ENCODE measurements around the gene PRSS21.

Gene PRSS21, protein sequence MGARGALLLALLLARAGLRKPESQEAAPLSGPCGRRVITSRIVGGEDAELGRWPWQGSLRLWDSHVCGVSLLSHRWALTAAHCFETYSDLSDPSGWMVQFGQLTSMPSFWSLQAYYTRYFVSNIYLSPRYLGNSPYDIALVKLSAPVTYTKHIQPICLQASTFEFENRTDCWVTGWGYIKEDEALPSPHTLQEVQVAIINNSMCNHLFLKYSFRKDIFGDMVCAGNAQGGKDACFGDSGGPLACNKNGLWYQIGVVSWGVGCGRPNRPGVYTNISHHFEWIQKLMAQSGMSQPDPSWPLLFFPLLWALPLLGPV

DNA sequence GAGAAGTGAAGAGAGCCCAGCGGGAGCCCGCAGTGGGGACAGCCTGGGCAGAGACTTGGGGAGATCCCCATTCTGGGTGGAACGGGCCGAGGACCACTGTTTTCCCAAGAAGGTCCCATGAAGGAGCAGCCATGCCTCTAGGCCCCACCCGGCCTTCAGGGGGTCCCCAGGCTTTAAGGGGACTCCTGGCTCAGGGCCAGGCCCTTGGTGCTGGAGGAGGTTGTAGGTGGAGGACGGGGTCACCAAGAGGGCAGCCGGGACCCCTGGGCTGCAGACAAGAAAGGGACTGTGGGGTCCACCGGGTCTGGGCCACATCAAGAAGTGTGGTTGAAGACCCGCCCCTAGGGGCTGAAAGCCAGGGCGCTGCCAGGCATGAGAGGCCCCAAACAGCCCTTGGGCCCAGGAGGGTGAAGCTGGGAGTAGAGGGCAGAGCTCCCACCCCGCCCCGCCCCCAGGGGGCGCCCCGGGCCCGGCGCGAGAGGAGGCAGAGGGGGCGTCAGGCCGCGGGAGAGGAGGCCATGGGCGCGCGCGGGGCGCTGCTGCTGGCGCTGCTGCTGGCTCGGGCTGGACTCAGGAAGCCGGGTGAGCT lies at the start of gene PRSS21:
Gene PRSS21, plus strand, starts transcription at position 487 of the 589 bp plus-strand sequence. Its CDS starts 32 bp downstream, at position 519.
- DNase-seq: peak; percentile 27 to 76

DNA sequence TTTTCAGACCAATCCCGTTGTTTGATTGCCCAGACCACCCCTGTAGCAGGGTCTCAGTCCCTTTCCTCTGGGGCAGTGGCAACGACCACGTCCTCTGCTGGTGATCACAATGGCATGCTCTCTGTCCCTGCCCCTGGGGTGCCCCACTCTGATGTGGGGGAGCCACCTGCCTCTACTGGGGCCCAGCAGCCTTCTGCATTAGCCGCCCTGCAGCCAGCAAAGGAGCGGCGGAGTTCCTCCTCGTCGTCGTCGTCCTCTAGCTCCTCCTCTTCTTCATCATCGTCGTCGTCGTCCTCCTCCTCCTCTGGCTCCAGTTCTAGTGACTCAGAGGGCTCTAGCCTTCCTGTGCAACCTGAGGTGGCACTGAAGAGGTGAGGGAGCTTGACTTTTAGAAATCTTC lies 49.1 kb upstream of the PRSS21 start:
- no peak for DNase-seq

DNA sequence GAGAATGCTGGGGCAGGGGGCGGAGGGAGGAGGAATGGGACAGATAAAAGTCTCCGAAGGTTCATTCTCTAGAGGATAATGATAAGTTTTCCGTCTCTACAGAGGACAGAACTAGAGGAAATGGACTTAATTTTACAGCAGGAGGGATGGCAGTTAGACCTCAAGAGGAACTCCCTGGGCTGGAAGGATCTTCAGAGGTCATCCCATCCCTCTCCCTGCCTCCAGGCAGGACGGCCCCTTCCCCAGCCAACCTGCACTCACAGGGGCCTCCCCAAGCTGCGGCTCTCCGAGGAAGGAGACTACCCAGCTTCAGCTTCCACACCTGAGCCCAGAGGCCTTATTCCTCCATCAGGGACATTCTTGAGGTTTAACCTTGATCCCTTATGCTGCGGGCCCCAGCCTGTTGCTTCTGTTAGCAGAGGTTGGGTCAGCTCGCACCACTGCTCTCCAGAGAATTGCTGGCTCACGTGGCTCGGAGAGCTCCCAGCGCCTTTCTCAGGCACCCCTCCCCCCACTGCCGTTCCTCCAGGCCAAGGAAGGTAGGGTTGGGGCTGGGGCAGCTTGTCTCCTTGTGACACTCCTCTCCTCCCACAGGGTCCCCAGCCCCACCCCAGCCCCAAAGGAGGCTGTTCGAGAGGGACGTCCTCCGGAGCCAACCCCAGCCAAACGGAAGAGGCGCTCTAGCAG lies 48.5 kb upstream of the PRSS21 start:
- DNase-seq: no peak

DNA sequence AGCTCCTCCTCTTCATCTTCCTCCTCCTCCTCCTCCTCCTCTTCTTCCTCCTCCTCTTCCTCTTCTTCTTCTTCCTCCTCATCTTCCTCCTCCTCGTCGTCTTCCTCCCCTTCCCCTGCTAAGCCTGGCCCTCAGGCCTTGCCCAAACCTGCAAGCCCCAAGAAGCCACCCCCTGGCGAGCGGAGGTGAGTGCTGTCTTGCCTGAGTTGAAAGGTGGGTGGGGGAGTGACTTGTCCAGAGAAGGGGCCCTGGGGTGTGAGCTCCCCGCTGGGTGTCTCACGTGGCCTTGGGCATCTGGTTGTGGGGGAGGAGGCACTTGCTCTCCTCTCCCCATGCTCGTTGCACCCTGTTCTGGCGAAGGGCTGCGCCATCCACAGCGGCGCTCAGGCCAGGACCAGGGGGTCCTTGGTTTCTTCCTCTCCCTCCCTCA lies 47.9 kb upstream of the PRSS21 start:
- no peak for DNase-seq

DNA sequence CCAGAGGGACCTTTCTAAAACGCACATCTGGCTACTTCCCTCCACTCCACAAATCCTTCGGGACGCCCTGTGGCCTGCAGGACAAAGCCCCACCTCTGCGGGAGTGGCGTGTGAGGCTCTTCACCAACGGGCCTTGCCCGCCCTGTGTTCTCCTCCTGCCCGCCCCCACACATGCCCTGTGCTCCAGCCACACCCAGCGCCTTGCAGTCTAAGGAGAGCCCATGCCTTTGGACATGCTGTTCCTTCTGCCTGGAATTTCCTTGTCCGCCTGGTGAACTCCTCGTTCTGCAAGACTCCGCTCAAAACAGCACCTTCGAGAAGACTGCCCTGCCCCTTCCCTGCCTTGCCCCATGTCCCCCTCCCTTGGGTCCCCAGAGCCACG lies 47.4 kb upstream of the PRSS21 start:
- no peak for DNase-seq

DNA sequence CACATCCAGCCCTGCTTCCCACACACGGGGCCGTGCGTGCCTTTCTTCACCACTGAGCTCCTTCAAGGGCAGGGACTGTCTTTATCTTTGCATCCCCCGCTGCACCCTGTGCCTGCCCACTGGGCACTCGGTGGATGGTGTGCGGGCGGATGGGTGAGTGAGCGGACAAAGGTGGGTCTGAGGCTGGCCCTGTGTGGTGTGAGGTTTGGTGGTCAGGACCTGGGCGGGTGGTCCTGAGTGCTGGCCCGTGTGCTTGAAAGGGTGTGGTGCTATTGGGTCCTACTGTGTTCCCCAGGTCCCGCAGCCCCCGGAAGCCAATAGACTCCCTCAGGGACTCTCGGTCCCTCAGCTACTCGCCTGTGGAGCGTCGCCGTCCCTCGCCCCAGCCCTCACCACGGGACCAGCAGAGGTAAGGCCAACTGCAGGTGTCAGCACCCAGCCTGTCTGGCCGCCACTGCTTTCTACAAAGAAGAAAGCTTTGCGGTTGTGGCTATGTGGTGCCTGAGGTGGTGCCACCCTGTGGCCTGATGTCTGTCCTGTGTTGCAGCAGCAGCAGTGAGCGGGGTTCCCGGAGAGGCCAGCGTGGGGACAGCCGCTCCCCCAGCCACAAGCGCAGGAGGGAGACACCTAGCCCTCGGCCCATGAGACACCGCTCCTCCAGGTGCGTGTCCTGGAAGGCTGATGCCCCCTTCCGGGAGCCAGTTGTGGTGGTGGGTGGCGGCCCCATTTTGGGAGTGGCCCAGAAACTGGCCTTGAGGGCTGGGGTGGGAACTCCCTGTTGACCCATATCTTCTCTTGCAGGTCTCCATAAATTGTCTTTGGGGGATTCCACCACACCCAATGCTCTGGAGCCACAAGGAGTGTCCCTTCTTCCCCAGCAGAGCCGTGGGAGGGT lies 46.7 kb upstream of the PRSS21 start:
- DNase-seq: no peak

DNA sequence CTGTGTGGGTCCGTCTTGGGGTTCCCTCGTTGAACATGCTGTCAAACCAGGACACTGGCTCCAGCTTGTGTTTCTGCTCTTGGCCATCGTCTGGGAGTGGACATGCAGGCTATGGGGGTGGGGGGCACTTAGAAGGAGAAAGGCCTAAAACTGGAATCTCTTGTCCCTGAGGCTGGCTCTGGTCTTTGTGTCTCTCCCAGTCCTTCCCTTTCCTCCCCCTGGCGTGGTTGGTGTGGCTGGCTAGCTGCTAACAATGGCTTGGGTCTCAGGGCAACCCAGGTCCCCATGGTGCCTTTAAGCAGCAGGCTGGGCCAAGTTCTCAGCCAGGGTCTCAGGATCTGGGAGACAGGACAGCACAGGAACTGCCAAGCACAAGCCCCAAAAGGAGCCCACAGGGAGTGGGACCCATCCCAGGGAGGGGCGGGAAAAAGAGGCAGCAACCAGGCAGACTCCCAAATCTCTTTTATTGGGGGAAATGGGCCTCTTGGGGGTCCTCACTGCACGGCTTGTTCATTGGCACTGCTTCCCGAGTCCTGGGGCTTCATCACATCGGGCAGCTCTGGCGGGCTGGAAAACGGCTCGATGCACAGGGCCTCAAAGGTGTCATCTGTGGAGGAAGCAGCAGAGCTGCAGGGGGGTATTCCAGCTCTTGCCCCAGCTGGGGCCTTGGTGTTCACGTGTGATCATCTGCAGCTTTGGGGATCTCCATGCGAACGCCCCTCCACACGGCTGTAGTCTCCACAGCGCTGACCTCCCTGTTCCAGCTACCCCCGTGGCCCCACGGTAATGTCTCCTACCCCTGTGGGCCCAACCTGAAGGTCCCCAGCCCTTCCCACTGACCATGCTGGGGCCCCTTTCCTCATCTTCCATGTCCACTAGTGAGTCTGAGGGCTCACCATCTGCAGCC lies 45.3 kb upstream of the PRSS21 start:
- DNase-seq: no peak

DNA sequence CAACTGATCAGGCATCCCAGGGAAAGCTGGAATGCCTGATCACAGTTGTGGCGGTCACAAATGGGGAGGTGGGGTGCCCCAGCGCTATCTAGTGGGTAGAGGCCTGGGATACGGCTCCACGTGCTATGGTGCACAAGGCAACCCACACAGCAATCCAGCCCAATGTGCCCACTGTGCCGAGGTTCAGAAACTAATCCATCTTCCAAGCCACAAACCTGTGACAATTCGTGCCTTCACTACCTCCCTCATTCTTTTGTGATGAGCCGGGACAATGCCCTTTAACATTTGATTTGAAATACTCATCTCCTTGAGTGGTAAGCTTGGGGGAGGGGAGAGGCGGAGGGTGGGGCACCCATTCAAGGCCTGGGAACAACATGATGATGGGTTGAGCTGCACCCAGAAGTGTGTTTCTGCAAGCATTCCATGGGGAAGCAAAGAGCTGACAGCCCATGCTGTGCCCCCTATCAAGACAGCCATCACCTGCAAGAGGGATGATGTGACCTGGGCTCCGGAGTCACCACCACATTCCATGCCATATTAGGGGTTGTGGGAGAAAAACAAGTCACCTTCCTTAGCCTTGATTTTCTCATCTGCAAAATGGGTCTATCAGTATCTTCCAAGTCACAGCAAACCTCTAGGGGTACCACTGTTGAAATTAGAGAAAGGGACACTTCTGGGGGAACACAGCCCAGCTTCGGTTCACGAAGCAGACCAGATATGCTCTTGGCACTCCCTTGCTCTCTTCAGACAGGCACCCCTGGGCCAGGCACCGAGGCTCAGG lies 43.7 kb upstream of the PRSS21 start:
- DNase-seq: no peak

DNA sequence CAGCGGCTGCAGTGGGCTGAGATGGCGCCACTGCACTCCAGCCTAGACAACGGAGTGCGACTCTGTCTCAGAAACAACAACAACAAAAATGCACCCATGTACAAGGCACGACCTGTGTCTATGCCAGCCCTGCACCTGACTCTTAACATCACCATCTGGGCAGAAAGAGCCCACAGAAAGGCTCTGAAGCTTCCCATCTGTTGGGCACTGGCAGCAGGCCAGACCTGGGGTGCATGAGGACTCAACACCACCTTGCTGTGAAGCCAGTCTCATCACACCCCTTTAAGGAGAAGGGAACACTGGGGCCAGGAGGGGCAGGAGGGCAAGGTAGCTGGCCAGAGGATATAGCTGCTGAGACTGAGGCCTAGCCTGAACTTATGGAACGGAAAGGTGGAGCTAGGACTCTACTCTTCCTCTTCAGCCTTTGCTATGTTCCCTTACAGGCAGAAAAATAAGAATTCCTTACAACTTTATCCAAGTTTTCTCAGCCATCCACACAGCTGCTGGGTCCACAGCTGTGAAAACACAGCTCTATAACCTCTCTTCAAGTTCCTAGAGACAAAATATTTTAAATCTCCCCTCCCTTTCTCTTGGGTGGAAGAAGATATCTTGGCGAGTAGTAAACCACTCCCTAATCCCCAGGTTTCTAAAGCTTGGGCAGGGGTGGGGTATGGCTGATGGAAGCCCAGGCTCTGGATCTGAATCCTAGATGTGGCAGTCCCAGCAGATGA lies 42.7 kb upstream of the PRSS21 start:
- no peak for DNase-seq

DNA sequence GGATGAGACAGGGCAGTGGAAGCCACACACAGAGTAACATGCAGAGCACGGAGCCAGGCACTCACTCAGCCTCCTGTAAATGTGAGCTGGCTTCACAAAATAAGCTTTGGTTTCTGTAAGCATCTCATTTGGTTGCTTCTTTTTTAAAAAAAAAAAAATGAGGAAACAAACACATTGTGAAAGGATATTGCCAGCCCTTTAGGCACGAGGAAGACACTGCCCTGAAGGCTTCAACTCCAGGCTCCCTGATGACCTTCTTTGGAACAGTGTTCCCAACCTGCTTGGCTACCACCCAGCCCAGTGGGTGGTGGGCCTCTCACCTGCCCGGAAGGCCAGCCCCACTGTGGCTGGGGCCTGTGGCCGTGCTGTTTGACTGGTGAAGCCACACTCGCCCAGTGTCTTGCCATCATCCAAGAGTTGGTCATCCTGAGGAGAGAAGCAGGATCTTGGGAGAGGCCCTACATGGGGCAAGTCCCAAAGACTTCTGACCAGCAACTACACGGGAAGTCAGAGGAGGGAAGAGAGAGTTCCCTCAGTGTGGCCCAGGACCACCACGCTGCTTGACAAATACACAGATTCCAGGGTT lies 41.8 kb upstream of the PRSS21 start:
- DNase-seq: no peak

DNA sequence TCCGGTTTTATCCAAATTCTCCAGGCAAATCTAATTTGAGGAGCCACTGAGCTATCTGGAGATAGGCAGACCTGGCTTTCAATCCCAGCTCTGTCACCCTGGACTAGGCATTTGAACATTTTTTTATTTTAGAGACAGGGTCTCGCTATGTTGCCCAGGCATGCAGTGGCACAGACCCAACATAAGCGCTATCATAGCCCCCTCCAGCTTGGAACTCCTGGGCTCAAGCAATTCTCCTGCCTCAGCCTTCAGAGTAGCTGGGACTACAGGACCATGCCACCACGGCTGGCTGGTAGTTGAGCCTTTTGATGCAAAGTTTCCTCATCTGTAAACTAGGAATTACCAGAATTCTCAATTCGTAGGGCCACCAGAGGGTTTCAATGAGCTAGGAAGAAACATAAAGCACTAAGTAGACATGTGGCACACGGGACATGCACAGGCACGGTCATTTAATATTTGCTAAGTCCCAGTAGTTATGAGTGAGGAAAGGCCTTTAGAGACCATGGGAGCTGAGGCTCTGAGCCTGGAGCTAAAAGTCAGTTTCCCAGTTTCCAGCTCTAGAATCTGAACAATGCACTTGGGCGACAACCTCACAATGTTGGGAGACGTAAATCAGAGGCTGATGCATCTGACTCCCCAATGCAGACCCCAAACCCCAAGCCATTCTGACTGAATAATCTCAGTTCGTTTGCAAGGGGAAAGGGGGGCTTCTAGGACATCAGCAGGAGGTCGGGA lies 41.1 kb upstream of the PRSS21 start:
- DNase-seq: no peak

DNA sequence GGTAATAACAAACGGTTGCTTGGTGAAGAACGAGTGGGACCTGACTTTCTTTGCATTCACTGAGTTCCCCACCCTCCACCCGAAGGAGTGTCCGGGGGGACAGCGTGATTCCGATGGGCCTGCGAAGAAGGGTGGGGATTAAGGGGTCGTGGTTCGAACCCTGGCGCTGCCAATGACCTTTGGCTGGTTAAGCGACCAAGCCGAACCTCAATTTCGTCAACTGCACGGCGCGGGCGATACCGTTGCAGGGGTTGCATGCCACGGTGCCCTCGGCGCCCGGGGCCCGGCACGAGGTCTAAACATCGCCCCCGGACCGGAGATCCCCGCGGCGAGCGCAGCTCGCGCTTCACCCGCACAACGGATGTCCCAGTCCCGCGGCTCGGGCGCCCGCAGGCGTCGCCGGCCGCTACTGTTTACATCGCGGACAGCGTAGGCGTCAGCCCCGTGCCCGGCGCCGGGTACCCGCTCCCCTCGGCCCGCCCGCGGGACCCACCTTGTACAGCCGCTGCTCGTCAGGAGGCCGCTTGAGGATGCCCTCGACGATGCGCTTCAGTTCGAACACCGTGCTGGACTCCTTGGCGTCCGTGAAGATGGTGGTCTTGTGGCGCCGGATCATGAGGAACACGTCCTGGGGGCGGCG lies 40.4 kb upstream of the PRSS21 start:
- DNase-seq: no peak

DNA sequence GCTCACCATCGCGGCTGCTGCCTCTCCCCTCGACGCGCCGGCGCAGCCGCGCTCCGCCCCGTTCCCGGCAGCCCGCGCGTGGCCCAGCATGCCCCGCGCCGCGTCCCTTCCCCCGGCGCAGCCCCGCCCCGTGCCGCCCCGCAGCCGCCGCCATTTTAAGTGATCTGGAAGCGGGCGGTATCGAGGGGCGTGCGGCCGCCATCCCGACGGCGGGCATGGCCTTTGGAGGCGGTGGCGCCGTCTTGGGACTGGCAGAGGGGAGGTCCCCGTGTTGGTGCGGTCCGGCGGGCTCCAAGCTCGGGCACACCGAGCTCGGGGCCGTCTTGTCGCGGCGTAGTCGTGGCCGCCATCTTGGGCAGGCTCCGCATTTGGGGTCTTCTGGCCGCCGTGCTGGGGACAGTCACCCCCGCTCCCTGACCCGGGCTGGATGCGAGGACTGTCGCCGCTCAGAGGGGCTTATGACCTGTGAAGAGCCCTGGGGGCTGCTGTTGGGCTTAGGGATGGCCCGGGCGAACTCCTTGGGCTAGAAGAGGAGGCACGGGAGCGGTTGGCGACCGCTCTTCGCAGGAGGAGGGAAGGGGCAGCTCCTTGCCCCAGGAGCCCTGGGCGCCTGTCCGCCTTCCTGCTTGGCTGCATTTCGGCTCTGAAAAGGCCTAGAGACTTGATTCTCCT lies 39.7 kb upstream of the PRSS21 start, which contains the start of gene ELOB:
Gene ELOB, minus strand, starts transcription at position 50 of the 672 bp plus-strand sequence. Its CDS starts 41 bp downstream, at position 9.
- DNase-seq: peak; percentile 82 to 91

DNA sequence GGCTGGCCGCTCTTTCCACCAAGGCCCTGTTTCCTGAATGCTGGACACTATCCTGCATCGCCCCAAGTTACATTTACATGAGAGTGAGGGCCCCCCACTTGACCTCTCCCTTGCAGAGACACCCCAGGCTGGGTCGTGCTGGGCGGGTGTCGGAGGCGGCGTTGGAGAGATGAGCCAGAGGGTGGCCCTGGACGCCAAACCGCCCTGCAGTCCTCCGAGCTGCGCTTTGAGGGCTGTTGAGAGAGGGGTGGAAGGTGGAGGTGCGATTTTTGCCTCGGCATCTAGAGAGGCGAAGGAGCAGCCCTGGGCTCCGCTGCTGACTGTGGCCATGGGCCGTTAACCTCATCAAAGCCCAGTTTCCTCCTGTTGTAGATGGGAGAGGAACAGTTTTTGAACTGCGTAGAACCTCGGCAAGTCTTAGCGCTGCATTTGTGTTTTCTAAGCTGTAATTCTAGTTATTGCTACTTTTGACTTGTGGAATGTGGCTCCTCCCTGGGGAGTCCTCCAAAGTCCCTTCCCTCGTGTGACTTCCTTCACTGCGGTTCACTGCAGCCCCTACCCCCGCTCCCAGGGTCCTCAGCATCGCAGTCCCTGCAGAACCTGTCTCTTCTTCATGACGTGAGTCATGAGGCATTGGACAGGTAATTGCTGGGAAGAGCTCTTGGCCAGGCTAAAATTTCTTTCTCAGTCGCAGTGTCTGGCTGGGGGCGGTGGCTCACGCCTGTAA lies 39.0 kb upstream of the PRSS21 start:
- DNase-seq: no peak

DNA sequence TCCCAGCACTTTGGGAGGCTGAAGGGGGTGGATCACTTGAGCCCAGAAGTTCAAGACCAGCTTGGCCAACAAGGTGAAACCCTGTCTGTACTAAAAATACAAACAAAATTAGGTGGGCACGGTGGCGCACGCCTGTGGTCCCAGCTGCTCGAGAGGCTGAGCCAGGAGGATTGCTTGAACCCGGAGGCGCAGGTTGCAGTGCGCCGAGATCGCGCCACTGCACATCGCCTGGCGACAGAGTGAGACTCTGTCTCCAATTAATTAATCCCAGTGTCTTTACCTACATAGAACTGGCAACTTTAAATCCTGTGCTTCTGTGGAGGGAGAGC lies 38.4 kb upstream of the PRSS21 start:
- no peak for DNase-seq

DNA sequence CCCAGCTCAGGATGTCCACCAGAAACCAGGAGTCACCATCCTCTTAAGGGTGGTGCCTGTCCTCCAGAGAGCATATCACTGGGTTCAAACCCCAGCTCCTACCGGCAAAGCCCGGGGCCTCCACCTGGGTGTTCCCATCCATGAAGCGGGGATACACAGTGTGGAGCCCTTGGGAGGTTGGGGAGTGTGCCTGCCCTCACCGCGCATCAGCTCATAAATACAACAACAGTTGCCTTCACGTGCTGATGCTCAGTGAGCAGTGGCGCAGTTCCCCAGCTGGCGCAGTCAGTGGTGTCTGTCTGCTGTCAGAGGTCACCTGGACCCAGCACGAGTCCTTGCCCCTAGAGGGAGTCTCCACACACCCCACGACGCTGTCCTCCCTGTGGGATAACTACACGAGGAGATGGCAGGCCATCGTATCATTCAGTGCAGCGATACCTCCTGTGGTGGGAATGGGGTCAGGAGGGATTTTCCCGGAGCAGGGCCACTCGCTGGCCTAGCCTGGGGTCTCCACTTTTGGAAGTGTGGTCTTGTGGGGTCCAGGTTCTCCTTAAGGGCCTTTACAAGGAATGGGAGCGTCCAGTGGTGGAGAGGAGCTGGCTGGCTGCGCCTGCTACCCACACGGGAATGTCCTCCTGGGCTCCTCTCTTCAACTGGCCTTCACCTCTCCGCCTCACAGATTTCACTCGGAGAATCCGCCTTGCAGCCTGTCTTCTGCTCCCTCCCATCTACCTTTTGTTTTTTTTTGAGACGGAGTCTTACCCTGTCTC lies 37.7 kb upstream of the PRSS21 start:
- DNase-seq: no peak

Data from NCI-H1930 (cell line).